GM12878 (cell line): ENCODE measurements around the gene PNLIPRP2.

Experiments
- CTCF ChIP-seq, 3 experiments: IDR thresholded peaks in 2 of 3; conservative IDR thresholded peaks in 1 of 3; 2 replicates each; pipeline ENCODE4 v1.5.1; 2011; ENCODE audit warnings: low read depth in 3 of 3, low read length in 3 of 3, mild to moderate bottlenecking in 3 of 3, control low read depth in 2 of 3, moderate library complexity in 2 of 3, inconsistent platforms in 1 of 3, mixed read lengths in 1 of 3; ENCODE audit not compliant: control insufficient read depth in 2 of 3, insufficient read depth in 1 of 3; ENCODE audit errors: extremely low read depth in 1 of 3
- MAX ChIP-seq: IDR thresholded peaks from 2 replicates; pipeline ENCODE4 v1.6.1; 2012; ENCODE audit warnings: low read depth, low read length, improper control_type of control experiment
- RBBP5 ChIP-seq: fragments of 200-600 bp; sonication (generic); conservative IDR thresholded peaks from 2 replicates; pipeline ENCODE4 v1.6.1; 2016
- RCOR1 ChIP-seq: conservative IDR thresholded peaks from 2 replicates; pipeline ENCODE4 v1.6.1; 2012; ENCODE audit warnings: low read depth, low read length, improper control_type of control experiment
- TF ChIP-seq, protein P1 (sequence below): IDR thresholded peaks from 2 replicates; pipeline ENCODE4 v1.6.1; 2011; ENCODE audit warnings: low read depth, mild to moderate bottlenecking, low read length, moderate library complexity, borderline replicate concordance; ENCODE audit errors: extremely low read depth
- TF ChIP-seq, protein P2 (sequence below): fragments of 450-650 bp; IDR thresholded peaks from 2 replicates; pipeline ENCODE4 v1.6.1; 2018; ENCODE audit warnings: mild to moderate bottlenecking, low read depth, moderate library complexity; ENCODE audit not compliant: partially characterized antibody

- TF ChIP-seq, protein P1, sequence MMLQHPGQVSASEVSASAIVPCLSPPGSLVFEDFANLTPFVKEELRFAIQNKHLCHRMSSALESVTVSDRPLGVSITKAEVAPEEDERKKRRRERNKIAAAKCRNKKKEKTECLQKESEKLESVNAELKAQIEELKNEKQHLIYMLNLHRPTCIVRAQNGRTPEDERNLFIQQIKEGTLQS: no peak
- TF ChIP-seq RCOR1 (no peak), CTCF (IDR thresholded peaks at IDR 0.05 in 2 of 3, conservative IDR thresholded peaks at IDR 0.05 in 1 of 3; ENCODE audit: control insufficient read depth in 2 of 3, extremely low read depth in 1 of 3, insufficient read depth in 1 of 3, low read depth in 3 of 3, low read length in 3 of 3) (no peak), MAX (no peak), RBBP5 (no peak)
- TF ChIP-seq, protein P2, sequence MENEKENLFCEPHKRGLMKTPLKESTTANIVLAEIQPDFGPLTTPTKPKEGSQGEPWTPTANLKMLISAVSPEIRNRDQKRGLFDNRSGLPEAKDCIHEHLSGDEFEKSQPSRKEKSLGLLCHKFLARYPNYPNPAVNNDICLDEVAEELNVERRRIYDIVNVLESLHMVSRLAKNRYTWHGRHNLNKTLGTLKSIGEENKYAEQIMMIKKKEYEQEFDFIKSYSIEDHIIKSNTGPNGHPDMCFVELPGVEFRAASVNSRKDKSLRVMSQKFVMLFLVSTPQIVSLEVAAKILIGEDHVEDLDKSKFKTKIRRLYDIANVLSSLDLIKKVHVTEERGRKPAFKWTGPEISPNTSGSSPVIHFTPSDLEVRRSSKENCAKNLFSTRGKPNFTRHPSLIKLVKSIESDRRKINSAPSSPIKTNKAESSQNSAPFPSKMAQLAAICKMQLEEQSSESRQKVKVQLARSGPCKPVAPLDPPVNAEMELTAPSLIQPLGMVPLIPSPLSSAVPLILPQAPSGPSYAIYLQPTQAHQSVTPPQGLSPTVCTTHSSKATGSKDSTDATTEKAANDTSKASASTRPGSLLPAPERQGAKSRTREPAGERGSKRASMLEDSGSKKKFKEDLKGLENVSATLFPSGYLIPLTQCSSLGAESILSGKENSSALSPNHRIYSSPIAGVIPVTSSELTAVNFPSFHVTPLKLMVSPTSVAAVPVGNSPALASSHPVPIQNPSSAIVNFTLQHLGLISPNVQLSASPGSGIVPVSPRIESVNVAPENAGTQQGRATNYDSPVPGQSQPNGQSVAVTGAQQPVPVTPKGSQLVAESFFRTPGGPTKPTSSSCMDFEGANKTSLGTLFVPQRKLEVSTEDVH: no peak
These were observed 58.6 kb downstream of the PNLIPRP2 start for GRCh38 chr10:116679351-116679750.
